Hepatocyte (in vitro differentiated cells): Measurements from ENCODE around the gene LRP4.

ENCODE experiments used
- CTCF ChIP-seq: fragments of 200-600 bp; sonication (generic); IDR thresholded peaks from 2 replicates; pipeline ENCODE4 v1.5.1; 2016; ENCODE audit warnings: antibody characterized with exemption, mild to moderate bottlenecking; ENCODE audit not compliant: poor library complexity
- EZH2 ChIP-seq: fragments of 200-600 bp; sonication (generic); IDR thresholded peaks from 2 replicates; pipeline ENCODE4 v1.6.1; 2016; ENCODE audit warnings: antibody characterized with exemption, mild to moderate bottlenecking, borderline replicate concordance
- EZH2phosphoT487 ChIP-seq: fragments of 200-600 bp; sonication (generic); IDR thresholded peaks from one replicate; pipeline ENCODE4 v1.6.1; 2018; ENCODE audit warnings: antibody characterized with exemption, mild to moderate bottlenecking, low read depth, moderate library complexity; ENCODE audit not compliant: unreplicated experiment, severe bottlenecking

- no peak for TF ChIP-seq CTCF
- TF ChIP-seq EZH2, result no peak
- TF ChIP-seq EZH2phosphoT487, result no peak
Measured at GRCh38 chr11:46845440-46845739, 73.0 kb downstream of the LRP4 start.
